K562 (cell line): Measurements from ENCODE around the gene TRIM69. TPM values are rescaled to one million over a fixed set of nuclear protein-coding genes. Genes with fewer than 3 reads are reported as not detected.

Source experiments
- ATAC-seq: fragments of 200-7000 bp; cut with Tn5 transposase; 3 replicates; pipeline ENCODE4 v1.9.1; 2020; ENCODE audit warnings: moderate library complexity
- BruUV-seq: library from RNA; stranded (reverse); fragments of 400-500 nt; replicated peaks from 2 replicates; lab custom pipeline; 2021; lab: Mats Ljungman, UMichigan
- CTCF ChIA-PET: fragments of 300-600 bp; formaldehyde crosslinking; extraction: SDS; loops from one replicate; lab custom pipeline; 2021; ENCODE audit warnings: low intra/inter-chr PET ratio; lab: Yijun Ruan, JAX
- POLR2A ChIA-PET: fragments of 300-600, 350-650 bp; sonication (Branson Sonifier 250); formaldehyde crosslinking; extraction: SDS; loops from one replicate; lab custom pipeline; 2021; ENCODE audit warnings: antibody characterized with exemption, inconsistent platforms; lab: Yijun Ruan, JAX
- DNase-seq, 4 experiments: peaks; one replicate each; pipeline versions ENCODE4 v3.0.0 to v3.0.0-alpha.2; 2011 to 2018; ENCODE audit warnings: low spot score in 3 of 4, mixed read lengths in 3 of 4; ENCODE audit errors: extremely low read depth in 1 of 4
- FAIRE-seq: peaks from 2 replicates; lab custom pipeline; 2011; peaks lifted over from hg19 to GRCh38; lab: Jason Lieb, UNC
- H2AFZ ChIP-seq: 2 replicates; pipeline ENCODE4 v1.6.0; 2011; ENCODE audit warnings: low read depth, low read length, control low read depth, inconsistent platforms
- H3K27ac ChIP-seq: fragments of 200-600 bp; 3 replicates; pipeline ENCODE4 v1.8.0; 2011; ENCODE audit warnings: low read depth, mild to moderate bottlenecking, control low read depth, inconsistent platforms, low read length, moderate library complexity, mixed read lengths; ENCODE audit errors: extremely low read depth
- H3K27me3 ChIP-seq, 2 experiments: fragments of 300-600 bp in 1 of 2; 2 replicates in 1 of 2; 3 replicates in 1 of 2; pipeline versions ENCODE4 v1.6.0 to v1.8.0; 2011; ENCODE audit warnings: inconsistent platforms in 2 of 2, low read length in 2 of 2, mild to moderate bottlenecking in 1 of 2, mixed read lengths in 1 of 2, moderate library complexity in 1 of 2; ENCODE audit not compliant: control insufficient read depth in 2 of 2, insufficient read depth in 2 of 2
- H3K36me3 ChIP-seq: fragments of 300-600 bp; 3 replicates; pipeline ENCODE4 v1.8.0; 2011; ENCODE audit warnings: mild to moderate bottlenecking, low read length, inconsistent platforms; ENCODE audit not compliant: control insufficient read depth, insufficient read depth
- H3K4me1 ChIP-seq, 2 experiments: fragments of 200-600 bp in 1 of 2; replicated peaks in 1 of 2; 2 replicates in 1 of 2; 3 replicates in 1 of 2; pipeline versions ENCODE4 v1.5.1 to v1.8.0; 2011; ENCODE audit warnings: inconsistent platforms in 2 of 2, low read length in 2 of 2, mild to moderate bottlenecking in 1 of 2, mixed read lengths in 1 of 2, moderate library complexity in 1 of 2; ENCODE audit not compliant: control insufficient read depth in 2 of 2, insufficient read depth in 2 of 2
- H3K4me2 ChIP-seq: 2 replicates; pipeline ENCODE4 v1.6.1; 2011; ENCODE audit warnings: low read length, control low read depth, inconsistent platforms, mixed read lengths; ENCODE audit not compliant: insufficient read depth
- H3K4me3 ChIP-seq: fragments of 200-600 bp; sonication (generic), shearing (Covaris generic); 2 replicates; pipeline ENCODE4 v1.5.1; 2016; ENCODE audit warnings: control low read depth, inconsistent platforms
- H3K79me2 ChIP-seq: fragments of 200-600 bp; 3 replicates; pipeline ENCODE4 v1.8.0; 2011; ENCODE audit warnings: low read length, inconsistent platforms; ENCODE audit not compliant: control insufficient read depth, insufficient read depth
- H3K9ac ChIP-seq, 2 experiments: 2 replicates each; pipeline versions ENCODE4 v1.6.0 to v1.6.1; 2011; ENCODE audit warnings: low read depth in 2 of 2, low read length in 2 of 2, control low read depth in 1 of 2, inconsistent platforms in 1 of 2, mild to moderate bottlenecking in 1 of 2, mixed read lengths in 1 of 2; ENCODE audit not compliant: insufficient read depth in 1 of 2
- H3K9me1 ChIP-seq: one replicate; pipeline ENCODE4 v1.6.0; 2011; ENCODE audit warnings: inconsistent platforms, mild to moderate bottlenecking, low read length, moderate library complexity; ENCODE audit not compliant: control insufficient read depth, insufficient read depth
- H3K9me3 ChIP-seq: replicated peaks from 2 replicates; pipeline ENCODE4 v1.5.1; 2011; ENCODE audit warnings: low read depth, low read length, inconsistent platforms; ENCODE audit not compliant: control insufficient read depth, insufficient read depth
- H4K20me1 ChIP-seq: replicated peaks from 2 replicates; pipeline ENCODE4 v1.6.1; 2011; ENCODE audit warnings: low read length, inconsistent platforms, mixed read lengths; ENCODE audit not compliant: control insufficient read depth, insufficient read depth
- ILF3 ChIP-seq: fragments of 450-650 bp; IDR thresholded peaks from 2 replicates; pipeline ENCODE4 v1.6.1; 2018; ENCODE audit warnings: antibody characterized with exemption, mild to moderate bottlenecking, moderate library complexity, borderline replicate concordance
- MTF1 ChIP-seq: fragments of 250-450 bp; sonication (Bioruptor Pico); IDR thresholded peaks from 2 replicates; pipeline ENCODE4 v1.9.0; 2021; ENCODE audit warnings: moderate library complexity, mild to moderate bottlenecking, inconsistent platforms, borderline replicate concordance
- PHB ChIP-seq: fragments of 250-450 bp; sonication (Bioruptor Pico); IDR thresholded peaks from 2 replicates; pipeline ENCODE4 v1.5.0; 2021
- TFE3 ChIP-seq: fragments of 450-650 bp; formaldehyde crosslinking; IDR thresholded peaks from 2 replicates; pipeline ENCODE4 v1.4.0; 2020; ENCODE audit warnings: mild to moderate bottlenecking, mixed read lengths
- ZFP1 ChIP-seq: fragments of 450-650 bp; formaldehyde crosslinking; IDR thresholded peaks from 2 replicates; pipeline ENCODE4 v1.4.0; 2020; ENCODE audit warnings: mild to moderate bottlenecking, mixed read lengths
- ZNF280A ChIP-seq: fragments of 450-650 bp; IDR thresholded peaks from 2 replicates; pipeline ENCODE4 v1.6.1; 2018; ENCODE audit warnings: mild to moderate bottlenecking, low read depth; ENCODE audit not compliant: partially characterized antibody
- ZNF408 ChIP-seq: fragments of 250-450 bp; sonication (Bioruptor Pico); IDR thresholded peaks from 2 replicates; pipeline ENCODE4 v1.4.0; 2020; ENCODE audit warnings: low read depth, mild to moderate bottlenecking, moderate library complexity
- ZNF655 ChIP-seq: fragments of 250-450 bp; sonication (Bioruptor Pico); IDR thresholded peaks from 2 replicates; pipeline ENCODE4 v1.5.0; 2021
- WGBS: fragments of 100-300 bp; shearing (Covaris generic); methylation state at CpG from one replicate; pipeline ENCODE4 v1.1.6; 2016; ENCODE audit warnings: low coverage, mixed read lengths; ENCODE audit not compliant: insufficient coverage; ENCODE audit errors: missing lambda C conversion rate; 5-methylcytosine and 5-hydroxymethylcytosine counted together
- in situ Hi-C: fragments of 300-500 bp; cut with MboI; formaldehyde crosslinking; loops from 4 replicates; pipeline ENCODE4 v1.15.0; 2018; ENCODE audit warnings: inconsistent platforms, mixed read lengths
- intact Hi-C: fragments of 100-400 bp; cut with micrococcal nuclease; formaldehyde crosslinking; loops from 2 replicates; pipeline ENCODE4 v1.14.2; 2022
- polyA plus RNA-seq, 8 experiments: library from polyadenylated mRNA; depleted of rRNA in 4 of 8; stranded (reverse) in 5 of 8; unstranded in 3 of 8; fragments of >200 nt; fragmentation: Nextera tagmentation in 2 of 8; fragmentation: Illumina TruSeq in 1 of 8; extraction: Ambion mirVana in 2 of 8; extraction: Trizol in 1 of 8; gene quantifications; 2 replicates each; pipeline versions ENCODE4 v1.2.1 to v1.2.3, GENCODE V29; 2011 to 2014; ENCODE audit warnings: inconsistent platforms in 1 of 8, missing spikeins in 1 of 8
- total RNA-seq, 7 experiments: library from RNA; depleted of rRNA in 6 of 7; stranded (reverse); fragments of >200 nt in 6 of 7; fragmentation: Illumina TruSeq in 2 of 7; extraction: Trizol in 2 of 7; gene quantifications; 2 replicates each; pipeline versions ENCODE4 v1.2.1 to v1.2.3, GENCODE V29; 2011 to 2021; ENCODE audit warnings: low replicate concordance in 1 of 7
- TF ChIP-seq, protein P1 (sequence below), 2 experiments: fragments of 250-450 bp in 1 of 2; fragments of 450-650 bp in 1 of 2; sonication (Bioruptor Pico) in 1 of 2; IDR thresholded peaks; 2 replicates each; pipeline versions ENCODE4 v1.6.1 to v1.8.0; 2016 to 2021; ENCODE audit warnings: mild to moderate bottlenecking in 2 of 2, moderate library complexity in 2 of 2, missing compliant biosample characterization in 1 of 2, missing genetic modification characterization in 1 of 2

Gene TRIM69
- total and polyA plus RNA-seq, 9 of the 15 experiments (the other 6 are each of a cell fraction or from before 2014, with no cell fraction given) = 1.0 to 4.3 (median 2.3) TPM

DNA sequence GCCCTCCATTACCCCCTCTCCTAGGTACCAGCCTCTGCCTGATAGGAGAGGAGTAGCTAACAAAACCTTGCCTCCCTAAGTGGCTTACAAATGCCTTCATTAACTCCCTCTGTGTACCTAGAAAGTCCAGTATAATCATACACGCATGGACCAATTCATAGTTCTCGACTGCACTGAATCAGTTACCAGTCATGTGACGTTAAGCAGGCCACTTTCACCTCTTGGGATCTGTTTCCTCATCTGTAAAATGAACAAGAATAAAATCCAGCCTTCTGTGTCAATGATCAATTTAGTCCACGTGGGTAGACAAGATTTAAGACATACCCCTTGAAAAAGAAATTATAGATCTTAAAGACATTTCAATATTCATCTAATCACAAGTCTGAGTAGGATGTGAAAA, 72.2 kb downstream of the TRIM69 start:
- Histone ChIP-seq H2AFZ (no peak overlapping the region), H3K27ac (no peak overlapping the region), H3K79me2 (no peaks in the 10 kb centered on the region), H3K9ac (no peak overlapping the region), H3K27me3 (no peaks in the 10 kb centered on the region), H3K4me1 (peaks cover 6 to 14% of the 10 kb centered on the region in 2 experiments; a peak in 4 of 5 replicates), H3K4me2 (no peak overlapping the region), H3K9me3 (no peaks in the 10 kb centered on the region), H3K36me3 (no peaks in the 10 kb centered on the region), H3K9me1 (no peaks in the 10 kb centered on the region), H3K4me3 (no peak overlapping the region), H4K20me1 (no peaks in the 10 kb centered on the region)
- BruUV-seq = no TSS peak
- DNase-seq = no peak
- in situ Hi-C loops = no loop called here
- ATAC-seq = no peak
- POLR2A ChIA-PET = interaction anchor here (0.5 kb wide), 1 partner anchor 23 kb away, joined by 3 read pairs; no protein-coding TSS in a partner anchor
- CTCF ChIA-PET = no interaction called here
- no peak for TF ChIP-seq PHB (CRISPR knock-in tag)
- TF ChIP-seq TFE3 (CRISPR knock-in tag) = peak; percentile 66
- TF ChIP-seq ZFP1 = no peak
- WGBS = 37% methylated on average over 4 of the region's 4 CpGs
- FAIRE-seq = no peak
- intact Hi-C loops = no loop called here

GRCh38 chr15:44810237-44810636, 73.9 kb downstream of the TRIM69 start:
- BruUV-seq = no TSS peak
- DNase-seq = no peak
- WGBS = 31% methylated on average over 5 of the region's 10 CpGs
- Histone ChIP-seq H3K4me2 (no peak overlapping the region), H4K20me1 (no peaks in the 10 kb centered on the region), H3K79me2 (no peaks in the 10 kb centered on the region), H3K27ac (no peak overlapping the region), H3K9me3 (no peaks in the 10 kb centered on the region), H3K4me3 (no peak overlapping the region), H3K9ac (no peak overlapping the region), H3K4me1 (peaks cover 6 to 14% of the 10 kb centered on the region in 2 experiments; a peak in 4 of 5 replicates), H3K27me3 (no peaks in the 10 kb centered on the region), H3K9me1 (no peaks in the 10 kb centered on the region), H3K36me3 (no peaks in the 10 kb centered on the region), H2AFZ (peak overlapping the region; percentile 35; the same call in 1 of the 2 replicates)
- no peak for FAIRE-seq
- ATAC-seq = no peak
- intact Hi-C loops (no loop called here), in situ Hi-C loops (no loop called here)
- CTCF ChIA-PET = no interaction called here
- POLR2A ChIA-PET = interaction anchor here (0.8 kb wide), 1 partner anchor 81 kb away, joined by 3 read pairs; no protein-coding TSS in a partner anchor
- TF ChIP-seq MTF1 (CRISPR knock-in tag) = no peak
- TF ChIP-seq, protein P1, sequence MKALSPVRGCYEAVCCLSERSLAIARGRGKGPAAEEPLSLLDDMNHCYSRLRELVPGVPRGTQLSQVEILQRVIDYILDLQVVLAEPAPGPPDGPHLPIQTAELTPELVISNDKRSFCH (CRISPR knock-in tag; IDR thresholded peaks at IDR 0.05) = no peak
- TF ChIP-seq, protein P1 (tag; IDR thresholded peaks at IDR 0.05) = no peak
- TF ChIP-seq ZNF408 (CRISPR knock-in tag) = no peak
- TF ChIP-seq ZNF655 (CRISPR knock-in tag) = no peak
- no peak for TF ChIP-seq ZNF280A
- no peak for TF ChIP-seq ILF3
